T-cell (primary cell): ENCODE results near the gene HPS1. TPM values are rescaled to one million over a fixed set of nuclear protein-coding genes. Genes with fewer than 3 reads are reported as not detected.

Source experiments
- ATAC-seq, 4 experiments: fragments of 200-7000 bp in 3 of 4; fragments of 150-1000 bp in 1 of 4; cut with Tn5 transposase; replicated peaks in 1 of 4; 1 replicate in 3 of 4; 2 replicates in 1 of 4; pipeline ENCODE4 v1.10.0; 2021; ENCODE audit warnings: moderate library complexity in 3 of 4, mild to moderate bottlenecking in 2 of 4, moderate number of reproducible peaks in 1 of 4
- CTCF ChIA-PET, 2 donors: fragments of 300-600 bp; sonication (Branson Sonifier 250); formaldehyde crosslinking; loops; one replicate each; lab custom pipeline; 2022; ENCODE audit warnings: antibody characterized with exemption in 2 of 2; lab: Charles Lee
- POLR2A ChIA-PET, 2 donors: fragments of 300-600 bp; sonication (Branson Sonifier 250); formaldehyde crosslinking; loops; one replicate each; lab custom pipeline; 2022; ENCODE audit warnings: antibody characterized with exemption in 2 of 2; lab: Charles Lee
- DNase-seq, 35 experiments: peaks; one replicate each; pipeline versions ENCODE4 v3.0.0 to v3.0.0-alpha.2; 2013 to 2023
- H3K27ac ChIP-seq: one replicate; pipeline ENCODE4 v1.5.1; 2013; ENCODE audit warnings: low read length
- H3K27me3 ChIP-seq, 2 experiments: replicated peaks in 1 of 2; 1 replicate in 1 of 2; 2 replicates in 1 of 2; pipeline versions ENCODE4 v1.6.1 to v1.7.0; 2013; ENCODE audit warnings: low read length in 1 of 2, mixed read lengths in 1 of 2; ENCODE audit not compliant: control insufficient read depth in 2 of 2, insufficient read depth in 2 of 2; ENCODE audit errors: extremely low read depth in 1 of 2
- H3K36me3 ChIP-seq, 2 donors: 1 replicate in 1 of 2; 2 replicates in 1 of 2; pipeline versions ENCODE4 v1.6.1 to v1.7.0; 2013; ENCODE audit warnings: low read length in 1 of 2; ENCODE audit not compliant: control insufficient read depth in 2 of 2, insufficient read depth in 1 of 2; ENCODE audit errors: extremely low read depth in 1 of 2
- H3K4me1 ChIP-seq, 2 experiments: 1 replicate in 1 of 2; 2 replicates in 1 of 2; pipeline versions ENCODE4 v1.6.1 to v1.7.0; 2013; ENCODE audit warnings: low read length in 2 of 2, mixed read lengths in 1 of 2; ENCODE audit not compliant: insufficient read depth in 2 of 2, control insufficient read depth in 1 of 2; ENCODE audit errors: extremely low read depth in 1 of 2
- H3K4me3 ChIP-seq, 2 donors: 1 replicate in 1 of 2; 2 replicates in 1 of 2; pipeline versions ENCODE4 v1.5.1 to v1.7.0; 2013; ENCODE audit warnings: mild to moderate bottlenecking in 2 of 2, low read length in 1 of 2, moderate library complexity in 1 of 2; ENCODE audit not compliant: control insufficient read depth in 1 of 2; ENCODE audit errors: extremely low read depth in 1 of 2
- H3K9me3 ChIP-seq: 2 replicates; pipeline ENCODE4 v1.7.0; 2013
- H3K27ac Mint-ChIP-seq, 2 donors: one replicate each; pipeline ENCODE4 v1.8.0; 2020 to 2021; ENCODE audit warnings: mild to moderate bottlenecking in 2 of 2, mixed read lengths in 2 of 2
- H3K27me3 Mint-ChIP-seq, 2 donors: one replicate each; pipeline ENCODE4 v1.8.0; 2021 to 2022; ENCODE audit warnings: mixed read lengths in 2 of 2
- H3K36me3 Mint-ChIP-seq: one replicate; pipeline ENCODE4 v1.8.0; 2021; ENCODE audit warnings: mixed read lengths
- H3K4me1 Mint-ChIP-seq, 3 donors: one replicate each; pipeline ENCODE4 v1.8.0; 2020 to 2022; ENCODE audit warnings: mixed read lengths in 3 of 3, mild to moderate bottlenecking in 1 of 3
- H3K4me3 Mint-ChIP-seq, 3 donors: one replicate each; pipeline ENCODE4 v1.8.0; 2020 to 2022; ENCODE audit warnings: mild to moderate bottlenecking in 3 of 3, mixed read lengths in 3 of 3, moderate library complexity in 3 of 3
- H3K9me3 Mint-ChIP-seq, 3 donors: one replicate each; pipeline ENCODE4 v1.8.0; 2020 to 2022; ENCODE audit warnings: mixed read lengths in 3 of 3
- WGBS: methylation state at CpG from one replicate; pipeline ENCODE4 v1.1.5; 2013; ENCODE audit warnings: missing lambda C conversion rate; ENCODE audit not compliant: insufficient coverage; 5-methylcytosine and 5-hydroxymethylcytosine counted together
- total RNA-seq, 35 experiments: library from RNA in 6 of 35; stranded (reverse) in 6 of 35; fragments of 120-200 nt in 1 of 35; gene quantifications; one replicate each; pipeline versions ENCODE4 v1.2.1 to v1.2.4 and lab custom pipeline; 2013 to 2026

Gene HPS1
- total RNA-seq, 5 donors from 2014 or later (not counting 1 experiment from before 2014, with no cell fraction given), result 74.7 to 99.3 (median 92.7) TPM

- Histone ChIP-seq H3K4me3 (no peak overlapping the region), H3K36me3 (peaks cover 17 to 30% of the 10 kb centered on the region in 2 donors), H3K27me3 (no peaks in the 10 kb centered on the region), H3K27ac (no peak overlapping the region), H3K9me3 (no peaks in the 10 kb centered on the region), H3K4me1 (peaks cover 2 to 29% of the 10 kb centered on the region in 2 experiments)
- ATAC-seq, result no peak
- Mint-ChIP-seq H3K9me3 (no peaks in the 10 kb centered on the region), H3K4me1 (peaks cover 16 to 25% (median 24%) of the 10 kb centered on the region in 3 donors), H3K27me3 (no peaks in the 10 kb centered on the region), H3K4me3 (no peak overlapping the region), H3K36me3 (peaks cover 17% of the 10 kb centered on the region), H3K27ac (peak overlapping the region; percentile 4 to 98)
- no peak for DNase-seq
- CTCF ChIA-PET, result no interaction called here
- POLR2A ChIA-PET, result no interaction called here
- WGBS, result 93% methylated on average over 12 of the region's 18 CpGs
Observed at GRCh38 chr10:98416606-98417388, 29.9 kb downstream of the HPS1 start.

GRCh38 chr10:98415731-98416119, 31.0 kb downstream of the HPS1 start:
- ATAC-seq, result no peak
- peaks cover 16 to 30% of the 10 kb centered on the region in 2 donors for H3K36me3 ChIP-seq
- peaks cover 16 to 29% (median 26%) of the 10 kb centered on the region in 3 donors for H3K4me1 Mint-ChIP-seq
- no peaks in the 10 kb centered on the region for H3K9me3 ChIP-seq
- 92% methylated on average over 2 of the region's 8 CpGs for WGBS
- CTCF ChIA-PET, result no interaction called here
- H3K4me3 Mint-ChIP-seq, result peak overlapping the region in 2 of 3 donors; percentile 17 to 86
- peak overlapping the region; percentile 76 for H3K27ac ChIP-seq
- no peaks in the 10 kb centered on the region for H3K27me3 ChIP-seq
- peaks cover 2 to 30% of the 10 kb centered on the region in 2 experiments for H3K4me1 ChIP-seq
- H3K27me3 Mint-ChIP-seq, result no peaks in the 10 kb centered on the region
- peaks cover 12% of the 10 kb centered on the region for H3K36me3 Mint-ChIP-seq
- H3K9me3 Mint-ChIP-seq, result no peaks in the 10 kb centered on the region
- H3K4me3 ChIP-seq, result no peak overlapping the region
- peak overlapping the region; percentile 39 to 98 for H3K27ac Mint-ChIP-seq
- DNase-seq, result no peak
- POLR2A ChIA-PET, result no interaction called here

GRCh38 chr10:98414932-98415730, 31.6 kb downstream of the HPS1 start, which contains the start of gene PYROXD2:
Gene PYROXD2, minus strand, starts transcription at chr10:98415182. Its CDS starts 47 bp downstream, at chr10:98415135.
- H3K27me3 ChIP-seq, result no peaks in the 10 kb centered on the region
- H3K4me1 ChIP-seq, result peaks cover 2 to 30% of the 10 kb centered on the region in 2 experiments
- DNase-seq (peak; percentile 12 to 75 (median 49)), ATAC-seq (peak; percentile 84 to 95 (median 92))
- Mint-ChIP-seq H3K27me3 (no peaks in the 10 kb centered on the region), H3K36me3 (peaks cover 12% of the 10 kb centered on the region), H3K4me1 (peaks cover 16 to 29% (median 26%) of the 10 kb centered on the region in 3 donors), H3K27ac (peak within 1 kb of the TSS; percentile 95 to 98), H3K4me3 (peak within 1 kb of the TSS; percentile 86 to 92 (median 86)), H3K9me3 (no peaks in the 10 kb centered on the region)
- no peaks in the 10 kb centered on the region for H3K9me3 ChIP-seq
- peak within 1 kb of the TSS; percentile 76 for H3K27ac ChIP-seq
- H3K4me3 ChIP-seq, result peak within 1 kb of the TSS; percentile 64 to 78
- ChIA-PET CTCF (interaction anchor here in 1 of 2 donors (0.6 kb wide), 1 partner anchor 1652 kb away, joined by 3 read pairs; no protein-coding TSS in a partner anchor), POLR2A (no interaction called here)
- peaks cover 15 to 30% of the 10 kb centered on the region in 2 donors for H3K36me3 ChIP-seq
- 44% methylated on average over 18 of the region's 25 CpGs for WGBS

GRCh38 chr10:98414578-98414931, 32.2 kb downstream of the HPS1 start:
- ChIA-PET POLR2A (no interaction called here), CTCF (interaction anchor here in 1 of 2 donors (0.6 kb wide), 1 partner anchor 1652 kb away, joined by 3 read pairs; no protein-coding TSS in a partner anchor)
- 50% methylated on average over 1 of the region's 3 CpGs for WGBS
- no peaks in the 10 kb centered on the region for H3K27me3 ChIP-seq
- Mint-ChIP-seq H3K4me1 (peaks cover 16 to 29% (median 26%) of the 10 kb centered on the region in 3 donors), H3K27ac (peak overlapping the region; percentile 95 to 98), H3K27me3 (no peaks in the 10 kb centered on the region), H3K36me3 (peaks cover 8% of the 10 kb centered on the region), H3K9me3 (no peaks in the 10 kb centered on the region), H3K4me3 (peak overlapping the region; percentile 86 to 92 (median 86))
- peaks cover 12 to 24% of the 10 kb centered on the region in 2 donors for H3K36me3 ChIP-seq
- H3K4me3 ChIP-seq, result peak overlapping the region; percentile 64 to 78
- H3K27ac ChIP-seq, result peak overlapping the region; percentile 76
- H3K4me1 ChIP-seq, result peaks cover 2 to 30% of the 10 kb centered on the region in 2 experiments
- peak in 1 of 4 experiments; percentile 8 for ATAC-seq
- no peak for DNase-seq
- H3K9me3 ChIP-seq, result no peaks in the 10 kb centered on the region

GRCh38 chr10:98411768-98412167, 35.0 kb downstream of the HPS1 start:
- Mint-ChIP-seq H3K27ac (no peak overlapping the region), H3K9me3 (no peaks in the 10 kb centered on the region), H3K27me3 (no peaks in the 10 kb centered on the region), H3K4me3 (no peak overlapping the region), H3K36me3 (peaks cover 3% of the 10 kb centered on the region), H3K4me1 (peaks cover 16 to 29% (median 26%) of the 10 kb centered on the region in 3 donors)
- DNase-seq (no peak), ATAC-seq (no peak)
- Histone ChIP-seq H3K9me3 (no peaks in the 10 kb centered on the region), H3K36me3 (peaks cover 3 to 4% of the 10 kb centered on the region in 2 donors), H3K4me1 (peaks cover 2 to 32% of the 10 kb centered on the region in 2 experiments), H3K27me3 (no peaks in the 10 kb centered on the region), H3K4me3 (no peak overlapping the region), H3K27ac (no peak overlapping the region)
- ChIA-PET POLR2A (no interaction called here), CTCF (interaction anchor here in 1 of 2 donors (1.4 kb wide), 1 partner anchor 14 kb away, joined by 4 read pairs; no protein-coding TSS in a partner anchor)
- 100% methylated on average over 1 of the region's 1 CpG for WGBS

- WGBS, result 97% methylated on average over 6 of the region's 11 CpGs
- H3K27ac ChIP-seq, result no peak overlapping the region
- peaks cover 2 to 32% of the 10 kb centered on the region in 2 experiments for H3K4me1 ChIP-seq
- H3K9me3 Mint-ChIP-seq, result no peaks in the 10 kb centered on the region
- peaks cover under 1 to 3% of the 10 kb centered on the region in 2 donors for H3K36me3 ChIP-seq
- peaks cover 3% of the 10 kb centered on the region for H3K36me3 Mint-ChIP-seq
- H3K27ac Mint-ChIP-seq, result peak overlapping the region in 1 of 2 donors; percentile 52
- CTCF ChIA-PET, result no interaction called here
- ATAC-seq, result no peak
- H3K4me3 Mint-ChIP-seq, result no peak overlapping the region
- no peak for DNase-seq
- H3K4me3 ChIP-seq, result no peak overlapping the region
- POLR2A ChIA-PET, result no interaction called here
- H3K4me1 Mint-ChIP-seq, result peaks cover 16 to 29% (median 26%) of the 10 kb centered on the region in 3 donors
- no peaks in the 10 kb centered on the region for H3K27me3 ChIP-seq
- H3K27me3 Mint-ChIP-seq, result no peaks in the 10 kb centered on the region
- H3K9me3 ChIP-seq, result no peaks in the 10 kb centered on the region
Observed at GRCh38 chr10:98411166-98411565, 35.6 kb downstream of the HPS1 start.
